GM21528 (cell line): Measurements from ENCODE around the gene ATG16L2.
"Not testable (repeated sequence)": the region's sequence is repeated elsewhere in the genome, so short reads cannot be mapped to it uniquely, and the experiment has no call there.

ENCODE experiments used
- ATAC-seq: cut with Tn5 transposase; IDR thresholded peaks from one replicate; pipeline ENCODE4 v1.9.1; 2021; ENCODE audit warnings: mild to moderate bottlenecking, moderate library complexity; ENCODE audit not compliant: unreplicated experiment, low FRiP score

Gene ATG16L2

GRCh38 chr11:72799441-72799840 lies 14.8 kb upstream of the ATG16L2 start:
- no peak for ATAC-seq

GRCh38 chr11:72802822-72803221 lies 11.4 kb upstream of the ATG16L2 start:
- ATAC-seq, result no peak

- ATAC-seq, result no peak
These were observed 9.0 kb upstream of the ATG16L2 start for GRCh38 chr11:72805216-72805615.

DNA sequence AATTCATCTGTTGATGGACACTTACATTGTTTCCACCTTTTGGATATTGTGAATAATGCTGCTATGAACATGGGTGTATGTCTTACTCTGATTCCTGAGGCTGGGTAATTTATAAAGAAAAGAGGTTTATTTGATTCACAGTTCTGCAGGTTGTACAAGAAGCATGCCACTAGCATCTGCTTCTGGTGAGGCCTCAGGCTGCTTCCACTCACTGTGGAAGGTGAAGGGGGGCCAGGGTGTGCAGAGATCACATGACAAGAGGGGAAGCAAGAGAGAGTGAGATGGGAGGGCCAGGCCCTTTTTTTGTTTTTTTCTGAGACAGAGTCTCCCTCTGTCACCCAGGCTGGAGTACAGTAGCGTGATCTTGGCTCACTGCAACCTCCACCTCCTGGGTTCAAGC lies 7.8 kb upstream of the ATG16L2 start:
- ATAC-seq, result not testable (repeated sequence)

DNA sequence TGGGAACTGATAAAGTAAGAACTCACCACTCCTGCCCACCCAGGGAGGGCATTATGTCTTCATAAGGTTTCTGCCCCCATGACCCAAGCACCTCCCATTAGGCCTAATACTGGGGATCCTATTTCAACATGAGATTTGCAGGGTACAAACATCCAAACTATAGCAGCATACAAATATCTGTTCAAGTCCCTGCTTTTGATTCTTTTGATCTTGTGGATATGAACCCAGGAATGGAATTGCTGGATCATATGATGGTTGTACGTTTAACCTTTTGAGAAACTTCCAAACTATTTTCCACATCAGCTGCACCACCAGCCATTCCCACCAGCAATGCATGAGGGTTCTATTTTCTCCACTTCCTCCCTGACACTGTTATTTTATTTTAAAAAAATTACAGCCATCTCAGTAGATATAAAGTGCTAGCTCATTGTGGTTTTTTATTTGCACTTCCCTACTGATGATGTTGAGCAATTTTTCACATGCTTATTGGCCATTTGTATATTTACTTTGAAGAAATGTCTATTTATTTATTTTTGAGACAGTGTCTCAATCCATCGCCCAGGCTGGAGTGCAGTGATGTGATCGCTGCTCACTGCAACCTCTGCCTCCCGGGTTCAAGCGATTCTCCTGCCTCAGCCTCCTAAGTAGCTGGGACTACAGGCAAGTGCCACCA lies 7.1 kb upstream of the ATG16L2 start:
- no peak for ATAC-seq

DNA sequence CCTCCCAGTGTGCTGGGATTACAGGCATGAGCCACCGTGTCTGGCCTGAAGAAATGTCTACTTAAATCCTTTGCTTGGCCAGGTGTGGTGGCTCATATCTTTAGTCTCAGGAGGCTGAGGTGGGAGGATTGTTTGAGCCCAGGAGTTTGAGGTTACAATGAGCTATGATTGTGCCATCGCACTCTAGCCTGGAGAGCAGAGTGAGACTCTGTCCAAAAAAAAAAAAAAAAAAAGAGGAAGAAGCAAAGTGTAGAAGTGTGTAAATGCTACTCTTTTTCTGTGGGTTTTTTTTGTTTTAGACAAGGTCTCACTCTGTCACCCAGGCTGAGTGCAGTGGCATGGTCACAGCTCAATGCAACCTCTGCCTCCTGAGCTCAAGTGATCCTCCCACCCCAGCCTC lies 6.4 kb upstream of the ATG16L2 start:
- ATAC-seq, result no peak

GRCh38 chr11:72808331-72808798 lies 5.8 kb upstream of the ATG16L2 start:
- ATAC-seq, result no peak

DNA sequence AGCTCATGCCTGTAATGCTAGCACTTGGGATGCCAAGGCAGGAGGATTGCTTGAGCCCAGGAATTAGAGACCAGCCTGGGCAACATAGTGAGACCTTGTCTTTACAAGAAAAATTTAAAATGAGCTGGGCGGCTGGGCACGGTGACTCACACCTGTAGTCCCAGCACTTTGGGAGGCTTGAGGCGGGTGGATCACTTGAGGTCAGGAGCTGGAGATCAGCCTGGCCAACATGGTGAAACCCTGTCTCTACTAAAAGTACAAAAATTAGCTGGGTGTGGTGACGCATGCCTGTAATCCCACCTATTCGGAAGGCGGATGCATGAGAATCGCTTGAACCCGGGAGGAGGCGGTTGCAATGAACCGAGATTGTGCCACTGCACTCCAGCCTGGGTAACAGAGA lies 2.5 kb upstream of the ATG16L2 start:
- not testable (repeated sequence) for ATAC-seq

- ATAC-seq, result peak; percentile 2
These were observed 1.6 kb upstream of the ATG16L2 start for GRCh38 chr11:72812604-72812966.

GRCh38 chr11:72812967-72813739 lies 1.1 kb upstream of the ATG16L2 start:
- ATAC-seq, result peak; percentile 36

DNA sequence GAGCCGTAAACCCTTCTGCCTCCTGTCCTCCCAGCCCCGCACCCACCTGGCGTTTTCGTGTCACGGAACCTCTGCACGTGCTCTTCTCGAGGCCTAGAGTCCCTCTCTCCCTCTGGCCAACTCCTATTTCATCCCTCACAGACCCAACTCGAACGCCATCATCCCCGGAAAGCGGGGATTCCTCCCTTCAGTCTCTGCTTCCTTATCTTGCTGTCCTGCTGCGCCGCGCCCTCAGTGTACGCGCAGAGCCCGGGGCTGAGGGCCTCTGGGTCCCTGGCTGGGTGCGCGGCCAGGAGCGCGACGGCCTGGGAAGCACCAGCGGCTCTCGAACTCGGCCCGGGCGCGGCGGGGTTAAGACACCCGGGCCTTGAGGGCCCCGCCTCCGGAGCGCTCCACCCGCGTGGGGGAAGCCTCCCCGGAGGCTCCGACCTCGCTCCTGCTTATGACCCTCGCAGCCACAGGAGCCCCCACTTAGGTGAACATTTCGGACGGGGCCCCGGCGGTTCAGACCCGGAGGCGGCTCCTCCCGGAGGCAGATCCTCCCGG lies 398 bp upstream of the ATG16L2 start:
- peak; percentile 51 for ATAC-seq

DNA sequence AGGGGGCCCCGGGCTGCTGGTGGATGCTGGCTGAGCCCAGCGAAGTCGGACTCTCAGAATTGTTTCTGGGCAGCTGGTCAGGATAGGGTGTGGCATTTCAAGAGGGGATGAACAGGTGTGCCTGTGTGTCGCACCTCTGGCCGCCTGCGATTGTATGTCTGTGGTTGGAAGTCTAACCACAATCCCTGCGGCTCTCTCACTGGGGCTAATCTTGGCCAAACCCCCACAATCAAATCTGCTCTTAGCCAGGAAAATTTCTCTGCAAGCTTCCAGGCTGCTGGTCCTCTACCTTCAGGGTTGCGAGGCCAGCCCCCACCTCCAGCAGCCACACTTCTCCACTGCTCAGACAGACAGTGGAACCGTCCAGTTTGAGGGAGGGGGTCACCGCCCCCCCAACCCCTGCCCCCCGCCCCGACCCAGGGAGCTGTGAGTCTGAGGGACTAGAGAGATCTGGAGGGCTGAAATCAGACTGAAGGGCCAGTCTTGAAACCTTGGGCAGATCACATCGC lies 953 bp downstream of the ATG16L2 start:
- ATAC-seq, result no peak

GRCh38 chr11:72816404-72816990 lies 2.3 kb downstream of the ATG16L2 start:
- no peak for ATAC-seq

DNA sequence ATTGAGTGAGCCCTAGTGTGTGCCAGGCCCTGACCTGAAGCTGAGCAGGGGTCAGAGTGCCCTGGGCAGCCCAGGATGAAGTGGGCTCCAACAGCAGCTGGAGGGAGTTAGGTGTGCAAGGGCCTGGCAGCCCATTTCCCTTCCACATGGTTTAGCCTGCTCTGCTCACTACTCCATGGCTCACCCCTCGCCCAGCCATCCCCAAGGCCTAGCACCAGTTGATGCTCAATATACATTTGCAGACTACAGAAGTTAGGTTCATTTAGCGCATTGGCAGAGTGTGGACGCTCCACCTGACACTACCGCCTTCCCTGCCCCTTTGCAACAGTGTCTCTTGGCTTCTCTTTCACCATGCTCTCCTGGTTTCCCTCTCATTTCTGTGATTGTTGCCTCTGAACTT lies 3.8 kb downstream of the ATG16L2 start:
- no peak for ATAC-seq

DNA sequence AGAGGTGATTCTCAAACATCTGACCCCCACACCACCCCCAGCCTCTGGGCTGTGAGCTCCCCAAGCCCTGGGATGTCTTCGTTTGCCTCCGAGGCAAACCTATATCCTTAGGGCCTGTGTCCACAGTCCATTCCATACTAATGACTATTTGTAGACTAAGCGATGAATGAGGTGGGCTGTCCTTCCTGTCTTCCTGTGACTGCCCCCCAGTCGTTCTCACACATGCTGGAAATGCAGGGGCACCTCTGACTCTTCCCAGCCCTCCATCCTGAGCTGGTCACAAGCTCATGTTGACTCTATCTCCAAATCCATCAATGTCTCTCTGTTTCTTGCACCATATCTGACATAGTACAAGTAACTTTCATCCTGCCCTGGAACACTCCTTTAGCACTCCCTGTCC lies 4.8 kb downstream of the ATG16L2 start:
- ATAC-seq, result no peak

GRCh38 chr11:72820439-72821139 lies 6.4 kb downstream of the ATG16L2 start:
- ATAC-seq, result no peak

GRCh38 chr11:72821221-72821919 lies 7.2 kb downstream of the ATG16L2 start:
- no peak for ATAC-seq

- peak; percentile 64 for ATAC-seq
These were observed 7.9 kb downstream of the ATG16L2 start for GRCh38 chr11:72821920-72822799.
